HG03432 (cell line): ENCODE measurements around the gene MAST4.

Experiments
- ATAC-seq: cut with Tn5 transposase; IDR thresholded peaks from one replicate; pipeline ENCODE4 v1.9.1; 2021; ENCODE audit warnings: mild to moderate bottlenecking, moderate library complexity; ENCODE audit not compliant: unreplicated experiment

Gene MAST4

DNA sequence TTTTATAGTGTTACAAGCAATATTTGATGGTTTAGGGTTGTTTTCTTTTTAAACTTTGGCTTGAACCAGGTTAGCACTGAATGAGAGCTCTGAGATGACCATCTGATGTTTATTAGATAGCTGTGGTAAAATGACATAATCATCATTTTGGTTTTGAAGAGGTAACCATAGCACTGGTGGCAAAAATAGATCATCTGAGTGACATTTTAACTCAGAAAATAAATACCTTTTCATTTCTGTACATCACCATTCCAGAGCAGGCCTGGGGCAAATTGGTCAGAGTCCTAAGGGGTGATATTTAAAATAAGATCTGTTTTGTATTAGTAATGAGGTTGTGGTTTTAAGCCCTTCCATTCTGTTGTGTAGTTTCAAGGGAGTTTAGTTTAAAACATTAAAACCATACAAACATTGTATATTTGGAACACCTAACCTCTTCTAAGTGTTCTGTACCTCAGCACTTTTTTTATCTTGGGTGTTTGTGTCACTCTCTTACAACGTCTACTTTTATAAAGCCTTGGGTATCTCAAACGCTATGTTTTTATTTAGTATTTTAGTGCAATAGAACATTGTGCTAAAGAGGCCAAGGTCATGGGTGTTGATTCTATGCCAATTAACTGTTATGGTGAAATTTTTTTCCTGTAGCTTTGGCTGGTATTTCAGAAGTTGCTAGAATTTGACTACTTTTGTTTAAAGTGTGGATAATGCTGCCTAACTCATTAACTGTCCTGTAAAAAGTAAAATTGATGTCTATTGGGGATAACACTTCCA lies 434.3 kb downstream of the MAST4 start:
- no peak for ATAC-seq

DNA sequence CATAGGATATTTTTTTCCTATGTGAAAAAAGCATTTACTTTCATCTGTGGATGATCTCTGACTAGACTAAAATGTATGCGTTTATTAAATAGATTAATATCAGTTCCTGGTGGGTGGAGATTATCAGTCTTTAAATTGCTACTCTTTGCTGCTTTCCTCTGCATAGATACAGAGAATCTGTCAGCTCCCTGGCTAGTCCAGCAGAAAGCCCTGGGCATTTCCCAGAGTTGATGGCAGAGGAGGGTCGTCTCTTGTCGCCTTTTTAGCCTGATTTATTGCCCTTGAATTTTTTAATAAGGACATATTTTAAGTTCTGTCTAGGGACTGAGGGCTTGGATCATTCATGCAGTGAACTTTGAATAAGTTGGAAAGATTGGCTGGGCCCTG lies 434.9 kb downstream of the MAST4 start:
- no peak for ATAC-seq

DNA sequence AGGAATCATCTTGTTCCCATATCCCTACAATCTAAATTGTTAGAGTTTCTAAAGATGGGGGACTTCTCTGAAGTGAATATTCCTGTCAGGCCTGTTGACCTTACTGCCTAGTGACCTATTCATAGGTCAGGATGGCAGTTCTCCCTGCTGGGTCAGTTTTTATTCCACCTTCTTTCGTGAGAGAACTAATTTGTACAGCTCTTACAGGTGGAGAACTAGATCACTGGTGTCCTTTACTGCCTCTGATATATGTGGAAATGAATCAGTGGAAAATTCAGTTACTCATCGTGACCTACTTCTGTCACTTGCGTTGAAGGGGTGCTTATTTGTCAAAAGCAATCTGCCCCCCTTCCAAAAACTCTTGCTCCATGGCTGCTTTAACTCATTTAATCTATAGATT lies 435.5 kb downstream of the MAST4 start:
- no peak for ATAC-seq

DNA sequence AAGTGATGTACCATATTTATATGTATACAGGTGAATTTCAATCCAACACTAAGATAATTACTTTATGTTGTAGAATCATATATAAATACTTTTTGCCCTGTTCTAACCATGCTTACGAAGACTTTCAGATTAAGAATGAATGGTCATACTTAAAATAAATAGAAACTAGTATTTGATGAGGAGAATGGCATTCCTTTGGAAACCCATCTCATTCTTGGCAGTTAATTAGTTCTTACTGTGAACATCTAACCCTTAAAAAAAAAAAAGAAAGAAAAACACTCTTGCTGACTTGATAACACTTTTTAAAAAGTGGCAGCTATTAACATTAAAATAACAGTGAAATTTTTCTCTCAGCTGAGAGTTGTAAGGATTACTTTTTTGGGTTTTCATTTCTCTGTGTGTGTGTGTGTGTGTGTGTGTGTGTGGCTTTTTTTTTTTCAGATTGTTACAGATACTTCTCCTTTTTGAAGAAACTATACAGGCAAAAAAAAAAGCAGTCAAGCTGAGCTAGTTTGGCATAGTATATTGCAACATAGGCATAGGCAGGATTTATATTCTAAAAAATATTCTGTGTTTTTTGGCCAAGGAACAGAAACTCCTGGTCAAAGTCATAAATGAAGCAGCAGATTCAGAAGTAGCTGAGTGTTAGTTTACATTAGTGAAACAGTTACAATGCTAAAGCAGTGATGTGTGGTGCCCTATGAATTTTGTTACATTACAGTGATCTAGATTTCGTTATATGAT lies 436.9 kb downstream of the MAST4 start:
- ATAC-seq, result no peak

DNA sequence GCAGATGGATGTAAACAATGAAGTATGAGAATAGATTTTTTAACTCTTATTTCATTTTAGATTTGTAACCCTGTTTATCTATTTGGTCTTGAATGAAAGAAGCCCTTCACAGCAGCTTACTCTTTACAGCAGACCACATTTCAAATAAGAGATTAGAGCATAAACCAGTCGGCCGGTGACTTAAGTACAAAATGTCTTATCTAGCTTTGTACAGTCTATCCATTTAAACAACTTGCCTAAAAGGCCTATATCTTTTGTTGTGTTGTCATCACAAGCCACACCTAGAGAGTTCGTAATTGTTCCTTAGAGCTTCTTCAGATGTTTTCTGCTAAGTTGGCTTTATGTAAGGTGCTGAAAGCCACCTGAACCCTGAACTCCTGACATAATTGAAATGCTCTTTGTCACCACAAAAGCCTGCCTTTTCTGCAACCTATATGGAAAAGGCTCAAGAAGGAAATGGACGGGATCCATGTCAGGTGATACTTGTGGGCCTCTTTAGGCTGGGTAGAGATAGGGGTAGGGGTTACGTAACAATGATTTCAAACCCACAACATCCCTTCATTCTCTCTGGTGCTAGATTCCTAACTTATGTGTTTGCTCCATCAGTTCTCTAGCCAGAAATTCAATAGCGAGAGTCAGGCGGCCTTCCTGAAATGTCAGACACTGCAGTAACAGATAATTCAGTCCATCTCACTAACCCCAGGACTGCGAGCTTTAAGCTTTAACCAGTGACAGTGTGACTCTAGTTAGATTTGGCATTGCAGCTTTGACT lies 437.9 kb downstream of the MAST4 start:
- no peak for ATAC-seq

DNA sequence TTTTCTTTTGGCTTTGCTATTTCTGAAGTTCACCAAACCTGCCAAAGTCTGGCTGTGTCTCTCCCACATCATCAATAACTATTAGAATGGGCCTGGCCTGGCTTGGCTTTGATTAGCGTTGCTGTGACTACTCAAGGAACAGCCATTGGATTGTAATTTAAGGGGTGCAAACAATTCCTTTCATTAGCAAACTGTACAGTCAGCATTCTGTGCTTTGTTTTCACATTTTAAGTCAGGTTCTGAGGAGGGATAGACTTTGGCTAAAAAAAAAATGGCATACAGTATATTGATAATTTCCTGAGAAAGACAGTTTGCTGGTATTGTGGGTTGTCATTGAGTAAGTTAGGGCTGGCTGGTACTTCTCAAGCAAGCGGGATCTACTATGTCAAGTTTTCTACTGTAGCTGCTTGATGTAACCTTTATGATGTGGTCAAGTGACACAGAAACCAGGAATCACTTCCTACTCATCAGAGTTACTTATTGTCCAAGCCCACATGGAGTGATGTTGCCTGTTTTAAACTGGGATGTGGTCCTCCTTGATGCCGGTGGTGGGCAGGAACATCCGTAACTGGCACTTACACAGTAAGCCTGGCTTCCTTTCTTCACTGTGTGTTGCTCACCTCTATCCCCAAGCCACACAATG lies 439.0 kb downstream of the MAST4 start:
- ATAC-seq, result no peak

DNA sequence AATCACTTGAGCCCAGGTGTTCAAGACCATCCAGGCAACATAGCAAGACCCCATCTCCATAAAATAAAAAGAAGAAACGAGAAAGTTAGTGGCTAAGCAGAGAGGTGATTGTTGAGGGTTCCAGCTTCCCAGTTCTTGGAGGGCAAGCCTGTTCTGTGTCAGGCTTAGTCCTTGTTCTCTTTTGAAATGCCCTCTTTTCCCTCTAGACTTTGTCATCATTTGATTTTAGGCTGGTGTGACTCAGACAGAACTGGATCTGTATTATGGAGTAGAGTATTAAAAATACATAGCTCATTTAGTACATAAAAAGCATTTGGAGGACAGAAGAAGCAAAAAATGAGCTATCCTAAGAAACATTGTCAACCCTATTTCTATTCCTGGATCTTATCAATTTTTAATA lies 441.0 kb downstream of the MAST4 start:
- no peak for ATAC-seq

DNA sequence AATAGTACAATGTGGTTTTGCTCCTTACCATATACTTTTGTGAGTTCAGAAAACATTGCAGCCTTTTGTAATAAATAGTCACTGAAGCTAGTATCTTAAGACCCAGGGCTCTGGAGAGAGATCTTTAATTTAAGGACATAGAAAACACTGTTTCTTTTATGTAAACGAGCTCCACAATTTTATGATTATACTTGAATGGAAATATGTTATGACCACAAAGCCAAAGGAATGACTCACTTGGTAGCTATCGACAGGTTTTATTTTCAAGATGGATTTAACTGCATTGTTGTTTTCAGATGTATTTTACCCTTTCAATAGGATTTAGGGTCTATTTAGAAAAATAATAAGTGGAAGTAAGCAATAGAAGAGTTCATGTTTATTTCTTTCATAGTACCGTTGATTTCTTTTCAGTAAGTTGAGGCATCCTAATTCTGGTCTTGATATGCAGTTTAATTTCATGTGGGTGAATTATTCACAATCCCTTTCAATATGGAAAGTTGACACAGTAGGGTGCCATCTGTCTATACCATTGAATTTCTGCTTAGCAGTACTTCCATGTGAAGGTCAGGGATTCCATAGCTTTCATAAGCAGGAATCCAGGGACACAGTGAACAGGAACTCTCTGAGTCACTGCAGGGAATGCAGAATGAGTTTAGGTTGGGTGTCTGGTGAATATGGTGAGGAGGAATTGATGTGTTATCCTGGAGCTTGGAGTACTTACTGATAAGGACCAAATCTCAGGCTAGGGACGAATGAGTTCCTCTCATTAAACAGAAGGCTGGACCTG lies 442.8 kb downstream of the MAST4 start:
- ATAC-seq, result no peak

DNA sequence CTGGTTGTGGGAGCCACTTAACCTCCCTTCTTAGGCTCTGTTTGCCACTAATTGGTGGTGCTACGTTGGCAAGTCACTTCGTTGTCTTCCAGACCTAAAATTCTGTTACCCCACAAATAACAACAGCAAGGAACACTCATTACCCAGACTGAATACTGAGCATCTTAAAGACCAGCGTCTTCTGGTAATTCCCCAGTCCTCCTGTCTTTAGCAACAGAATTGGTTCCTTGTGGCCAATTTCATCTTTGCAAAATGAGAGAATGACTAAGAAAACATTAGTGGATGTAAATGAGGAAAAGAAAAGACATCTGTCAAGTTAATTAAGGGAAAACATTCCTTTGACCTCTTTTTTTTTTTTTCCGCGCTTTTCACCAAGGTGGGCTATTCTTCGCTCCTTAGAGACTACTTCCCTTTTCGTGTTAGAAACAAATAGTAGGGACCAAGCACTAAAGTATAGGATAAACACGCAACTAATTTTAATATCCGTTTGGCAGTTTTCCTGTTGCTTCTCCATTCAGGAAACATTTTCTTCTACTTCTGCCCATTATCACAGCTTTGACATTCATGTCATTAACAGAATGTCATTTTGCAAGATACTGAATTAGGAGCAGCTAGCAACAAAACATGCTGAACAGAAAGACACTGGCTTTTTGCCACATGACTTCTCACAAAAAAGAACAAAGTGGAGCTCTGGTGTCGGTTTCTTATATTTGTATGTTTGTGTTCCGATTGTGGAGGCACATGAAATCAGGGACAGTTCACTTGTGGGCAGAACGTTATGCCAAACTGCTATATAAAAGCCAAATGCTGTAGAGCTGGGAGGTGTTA lies 446.2 kb downstream of the MAST4 start:
- ATAC-seq, result no peak

DNA sequence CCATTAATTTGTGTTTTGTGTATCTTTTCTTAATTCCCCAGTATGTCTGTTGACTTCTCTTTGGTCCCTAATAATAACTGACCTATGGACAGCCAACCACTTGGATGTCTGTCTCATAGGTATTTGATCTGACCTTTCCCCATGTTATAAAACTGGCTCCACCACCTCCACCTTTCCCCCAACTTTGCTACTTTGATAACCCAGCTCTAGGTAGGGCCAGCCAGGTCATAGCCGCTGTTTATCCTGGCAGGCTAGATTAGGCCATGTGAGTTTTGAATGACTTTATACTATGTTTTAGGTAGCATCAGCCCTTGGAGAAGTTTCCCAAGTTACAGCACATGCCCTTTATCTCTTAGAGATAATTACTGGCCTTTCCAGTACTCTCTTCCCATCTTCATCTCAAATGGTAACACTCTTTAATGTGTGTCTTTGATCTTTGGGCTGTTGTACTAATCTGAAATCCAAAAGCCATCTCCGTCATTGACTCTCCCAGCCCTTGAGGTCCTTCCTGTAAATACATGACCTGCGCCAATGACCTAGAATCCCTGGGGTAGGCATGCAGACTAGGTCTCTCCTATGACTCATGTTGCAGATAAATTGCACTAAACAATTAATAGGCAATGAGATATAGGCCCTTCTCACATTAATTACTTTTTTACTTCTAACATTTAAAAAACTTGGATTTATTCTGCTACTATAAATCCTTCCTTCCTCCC lies 447.8 kb downstream of the MAST4 start:
- ATAC-seq, result no peak

DNA sequence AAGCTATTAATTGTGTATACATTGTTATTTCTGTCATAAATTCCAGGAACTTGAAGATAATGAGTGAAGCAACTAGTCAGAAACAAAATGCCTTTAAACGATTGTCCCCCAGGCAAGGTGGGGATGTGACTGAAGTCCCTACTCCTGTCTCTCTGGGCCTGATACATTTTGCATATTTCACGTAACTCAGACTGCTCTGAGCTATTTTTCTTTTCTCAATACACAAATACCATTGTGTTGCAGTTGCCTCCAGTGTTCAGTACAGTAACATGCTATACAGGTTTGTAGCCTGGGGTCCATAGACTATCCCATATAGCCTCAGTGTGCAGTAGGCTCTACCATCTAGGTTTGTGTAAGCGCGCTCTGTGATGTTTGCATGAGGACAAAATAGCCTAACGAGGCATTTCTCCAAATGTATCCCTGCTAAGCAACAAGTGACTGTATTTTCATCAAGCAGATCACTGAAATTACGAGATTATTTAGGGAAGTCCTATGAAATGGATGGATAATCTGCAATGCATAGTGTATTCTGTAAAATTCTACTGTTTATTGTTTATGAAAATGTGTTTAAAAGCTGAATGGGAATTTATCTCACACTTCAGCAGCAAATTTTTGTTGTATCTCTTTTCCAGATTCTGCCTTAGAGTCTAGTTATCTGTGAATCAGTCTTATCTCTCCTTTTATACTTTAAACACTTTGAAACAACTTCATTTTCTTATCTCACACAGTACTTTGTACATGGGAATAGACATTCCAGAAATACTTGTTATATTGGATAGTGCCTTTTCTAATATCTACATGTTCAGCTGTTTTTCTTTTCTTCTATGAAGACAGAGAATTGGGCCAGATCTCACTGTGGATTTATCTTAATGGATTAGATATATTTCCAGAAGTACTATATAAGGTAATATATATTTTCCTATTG lies 449.9 kb downstream of the MAST4 start:
- no peak for ATAC-seq

DNA sequence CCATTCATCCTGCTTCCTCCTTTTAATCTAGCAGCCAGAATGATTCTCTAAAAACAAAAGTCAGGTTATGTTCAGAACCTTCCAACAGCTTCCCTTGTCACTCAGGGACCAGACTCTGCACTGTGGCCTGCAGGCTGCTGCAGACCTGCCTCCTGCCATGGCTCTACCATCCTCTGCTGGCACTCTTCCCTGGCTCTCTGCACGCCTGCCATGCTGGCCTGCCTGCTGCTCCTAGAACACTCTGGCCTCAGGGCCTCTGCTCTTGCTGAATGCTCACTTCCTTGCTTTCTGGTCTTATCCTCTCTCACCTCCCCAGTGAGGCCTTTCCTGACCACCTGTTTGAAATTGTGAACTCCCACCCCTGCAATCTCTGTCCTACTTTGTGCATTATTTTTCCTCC lies 451.0 kb downstream of the MAST4 start:
- no peak for ATAC-seq

DNA sequence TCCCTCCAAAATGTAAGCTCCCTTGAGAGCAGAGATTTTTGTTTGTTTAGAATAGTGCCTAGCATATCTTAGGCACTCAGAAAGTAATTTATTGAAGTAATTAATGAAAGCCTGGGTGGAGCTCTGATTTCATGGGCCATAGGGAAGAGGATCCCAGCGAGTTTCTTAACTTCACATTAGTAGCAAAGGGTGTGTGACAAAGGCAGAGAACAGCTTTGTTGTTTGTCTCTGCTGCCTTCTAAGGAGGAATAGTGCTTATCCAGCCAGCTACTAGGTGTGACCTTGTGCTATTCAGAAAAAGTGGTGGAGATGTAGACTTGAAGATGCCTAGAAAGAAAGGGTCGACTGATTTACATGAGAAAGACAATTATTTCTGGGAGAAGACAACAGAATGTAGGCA lies 451.4 kb downstream of the MAST4 start:
- ATAC-seq, result no peak

DNA sequence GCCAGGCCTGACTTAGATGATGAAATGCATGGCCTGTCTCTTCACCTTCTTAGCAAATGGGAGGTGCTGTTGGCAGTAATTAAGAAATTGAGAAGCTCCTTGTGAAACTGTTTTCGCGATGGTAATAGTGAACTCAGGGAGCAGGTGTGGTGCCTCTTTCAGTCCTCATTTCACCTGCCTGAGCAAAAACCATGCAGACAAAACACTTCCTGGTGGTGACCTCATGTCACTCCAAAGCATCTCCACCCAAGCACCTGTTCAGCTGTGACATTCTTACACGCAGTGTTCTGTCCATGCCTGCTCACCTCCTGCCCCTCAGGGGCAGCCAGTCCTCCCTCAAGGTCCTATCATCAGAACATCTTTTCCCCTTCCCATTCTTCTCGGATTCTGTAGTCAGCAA lies 453.9 kb downstream of the MAST4 start:
- ATAC-seq, result no peak

DNA sequence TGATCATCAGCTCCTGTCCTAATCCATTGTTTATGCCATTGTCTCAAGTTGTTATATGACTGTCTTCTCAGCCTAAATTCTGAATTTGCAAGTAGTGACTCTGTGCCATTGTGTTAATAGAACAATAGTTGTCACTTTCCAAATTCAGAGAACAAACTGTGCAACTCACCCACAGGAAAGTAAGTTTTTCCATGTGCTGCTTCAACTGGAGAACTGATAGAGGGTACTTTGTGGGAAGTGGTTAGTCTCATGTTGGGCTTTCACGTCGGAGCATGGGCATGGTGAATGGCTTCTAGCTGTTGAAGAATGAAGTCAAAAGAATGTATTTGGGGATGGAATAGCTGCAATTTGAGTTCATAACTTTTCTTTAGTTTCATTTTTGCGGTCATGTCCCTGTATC lies 454.4 kb downstream of the MAST4 start:
- no peak for ATAC-seq

DNA sequence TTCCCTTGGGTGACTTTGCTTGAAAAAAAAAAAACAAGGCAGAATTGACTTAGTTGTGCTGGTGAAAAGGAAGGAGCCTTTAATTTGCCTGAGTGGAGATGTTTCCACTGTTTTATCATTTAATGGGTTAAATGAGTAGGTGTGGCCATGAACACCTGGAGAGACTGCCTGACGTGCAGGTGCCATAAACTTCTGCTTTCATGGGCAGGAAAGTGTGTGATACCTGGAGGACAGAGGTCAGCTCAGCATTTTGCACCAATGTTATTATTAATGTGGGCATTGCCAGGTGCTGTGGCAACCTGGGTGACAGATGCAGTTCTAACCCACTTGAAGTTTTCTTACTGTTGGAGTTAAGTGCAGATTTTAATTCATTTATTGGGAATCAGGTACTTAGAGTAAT lies 455.0 kb downstream of the MAST4 start:
- no peak for ATAC-seq

DNA sequence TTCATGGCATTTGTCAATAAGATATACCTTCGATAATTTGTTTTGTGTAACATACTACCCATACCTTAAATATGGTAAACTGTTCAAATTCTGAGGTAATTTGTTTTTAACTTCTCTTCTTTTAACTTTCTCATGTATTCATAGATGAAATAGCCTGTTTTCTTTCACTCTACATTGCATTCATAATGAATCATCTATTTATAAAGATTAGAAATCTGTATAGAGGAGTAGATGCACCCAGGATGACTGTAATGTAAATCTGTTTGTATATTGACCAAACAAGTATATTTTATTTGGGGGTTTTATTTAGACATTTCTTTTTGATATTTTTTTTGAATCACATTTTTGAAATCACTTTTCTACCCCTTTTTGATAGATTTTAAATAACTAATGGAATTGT lies 455.8 kb downstream of the MAST4 start:
- no peak for ATAC-seq

DNA sequence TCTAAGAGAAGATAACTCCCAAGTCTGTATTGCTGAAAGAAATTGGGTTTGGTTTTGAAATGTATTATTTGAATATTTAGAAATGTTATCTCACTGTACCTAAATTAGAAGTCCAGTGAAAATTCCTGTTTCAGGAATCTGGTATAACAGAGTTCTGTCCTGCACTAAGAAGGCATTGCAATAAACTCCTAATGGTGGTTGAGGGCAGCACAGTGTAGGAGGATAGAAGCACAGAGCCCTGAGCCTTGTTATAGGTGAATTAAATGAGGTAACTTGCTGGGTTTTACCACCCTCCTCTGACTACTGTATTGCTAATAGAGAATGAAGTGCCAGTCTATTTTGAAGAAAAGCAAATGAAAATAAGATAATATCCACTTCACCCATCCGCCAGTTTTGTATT lies 457.0 kb downstream of the MAST4 start:
- ATAC-seq, result no peak
